OCI-LY1 (cell line): ENCODE results near the gene NRCAM.

Source experiments
- H2AFZ ChIP-seq: fragments of 200-600 bp; sonication (generic), shearing (Covaris generic); 2 replicates; pipeline ENCODE4 v1.6.0; 2014; ENCODE audit warnings: antibody characterized with exemption, mild to moderate bottlenecking, low read length
- H3F3A ChIP-seq: fragments of 200-600 bp; sonication (generic), shearing (Covaris generic); 2 replicates; pipeline ENCODE4 v1.6.0; 2014; ENCODE audit warnings: mild to moderate bottlenecking, antibody characterized with exemption, low read length, moderate library complexity; ENCODE audit not compliant: insufficient read depth
- H3K27ac ChIP-seq: fragments of 200-600 bp; sonication (generic); 2 replicates; pipeline ENCODE4 v1.5.1; 2014; ENCODE audit warnings: low read length, mixed run types, mild to moderate bottlenecking, low read depth; ENCODE audit not compliant: poor library complexity, severe bottlenecking
- H3K27me3 ChIP-seq: fragments of 200-600 bp; sonication (generic); 2 replicates; pipeline ENCODE4 v1.6.0; 2014; ENCODE audit warnings: antibody characterized with exemption, mild to moderate bottlenecking, low read length, moderate library complexity; ENCODE audit not compliant: insufficient read depth
- H3K36me3 ChIP-seq: fragments of 200-600 bp; sonication (generic); 2 replicates; pipeline ENCODE4 v1.6.1; 2014; ENCODE audit warnings: mild to moderate bottlenecking, antibody characterized with exemption, low read length, moderate library complexity, mixed read lengths; ENCODE audit not compliant: insufficient read depth
- H3K4me1 ChIP-seq: fragments of 200-600 bp; sonication (generic); 2 replicates; pipeline ENCODE4 v1.5.1; 2014; ENCODE audit warnings: mild to moderate bottlenecking, low read length, moderate library complexity; ENCODE audit not compliant: insufficient read depth, severe bottlenecking
- H3K4me2 ChIP-seq: fragments of 200-600 bp; sonication (generic), shearing (Covaris generic); 2 replicates; pipeline ENCODE4 v1.6.1; 2014; ENCODE audit warnings: low read length
- H3K4me3 ChIP-seq: fragments of 200-600 bp; sonication (generic); 2 replicates; pipeline ENCODE4 v1.5.1; 2014; ENCODE audit warnings: low read length, low read depth, mild to moderate bottlenecking, mixed read lengths; ENCODE audit not compliant: poor library complexity, severe bottlenecking
- H3K79me2 ChIP-seq: fragments of 200-600 bp; shearing (Covaris generic); 2 replicates; pipeline ENCODE4 v1.6.1; 2016; ENCODE audit warnings: mixed run types, low read length, mixed read lengths; ENCODE audit not compliant: insufficient read depth
- H3K9ac ChIP-seq: fragments of 200-600 bp; sonication (generic), shearing (Covaris generic); 2 replicates; pipeline ENCODE4 v1.6.1; 2014; ENCODE audit warnings: mild to moderate bottlenecking, low read length, mixed read lengths
- H3K9me2 ChIP-seq: fragments of 200-600 bp; sonication (generic), shearing (Covaris generic); 2 replicates; pipeline ENCODE4 v1.6.1; 2014; ENCODE audit warnings: low read depth, mild to moderate bottlenecking, low read length, mixed read lengths
- H3K9me3 ChIP-seq: fragments of 200-600 bp; shearing (Covaris generic); 2 replicates; pipeline ENCODE4 v1.6.1; 2014; ENCODE audit warnings: low read length, mixed read lengths
- H4K20me1 ChIP-seq: fragments of 200-600 bp; sonication (generic), shearing (Covaris generic); 2 replicates; pipeline ENCODE4 v1.6.0; 2016; ENCODE audit warnings: mild to moderate bottlenecking, low read length; ENCODE audit not compliant: insufficient read depth
- CTCF ChIP-seq: fragments of 200-600 bp; sonication (generic), shearing (Covaris generic); IDR thresholded peaks from 2 replicates; pipeline ENCODE4 v1.5.1; 2017; ENCODE audit warnings: mild to moderate bottlenecking, antibody characterized with exemption, low read length, moderate library complexity, mixed read lengths
- EZH2 ChIP-seq: fragments of 200-600 bp; sonication (generic), shearing (Covaris generic); IDR thresholded peaks from 2 replicates; pipeline ENCODE4 v1.8.0; 2017; ENCODE audit warnings: borderline replicate concordance, mixed run types, mild to moderate bottlenecking, antibody characterized with exemption, low read length, moderate library complexity, mixed read lengths

NRCAM gene

GRCh38 chr7:108170251-108170650 lies 286.0 kb downstream of the NRCAM start:
- Histone ChIP-seq H4K20me1 (no peaks in the 10 kb centered on the region), H3K36me3 (no peaks in the 10 kb centered on the region), H3K4me3 (no peak overlapping the region), H3K9me3 (no peaks in the 10 kb centered on the region), H3K27me3 (no peaks in the 10 kb centered on the region), H3K4me1 (no peaks in the 10 kb centered on the region), H3K9me2 (no peaks in the 10 kb centered on the region), H3F3A (no peaks in the 10 kb centered on the region), H3K27ac (no peak overlapping the region), H3K79me2 (no peaks in the 10 kb centered on the region), H3K9ac (no peak overlapping the region), H3K4me2 (no peak overlapping the region), H2AFZ (no peak overlapping the region)
- no peak for TF ChIP-seq CTCF
- TF ChIP-seq EZH2 = no peak

GRCh38 chr7:108167460-108167859 lies 288.8 kb downstream of the NRCAM start:
- H3K9ac ChIP-seq = no peak overlapping the region
- no peak overlapping the region for H3K4me3 ChIP-seq

GRCh38 chr7:108166687-108167086 lies 289.5 kb downstream of the NRCAM start:
- Histone ChIP-seq H2AFZ (no peak overlapping the region), H3K27ac (no peak overlapping the region), H3K9ac (no peak overlapping the region), H3F3A (no peaks in the 10 kb centered on the region), H3K79me2 (no peaks in the 10 kb centered on the region), H3K9me2 (no peaks in the 10 kb centered on the region), H4K20me1 (no peaks in the 10 kb centered on the region), H3K4me3 (no peak overlapping the region), H3K4me2 (no peak overlapping the region), H3K36me3 (no peaks in the 10 kb centered on the region), H3K4me1 (no peaks in the 10 kb centered on the region), H3K9me3 (no peaks in the 10 kb centered on the region), H3K27me3 (no peaks in the 10 kb centered on the region)
- no peak for TF ChIP-seq EZH2
- TF ChIP-seq CTCF = no peak

More at GRCh38 chr7:108167460-108167859, 288.8 kb downstream of the NRCAM start:
- Histone ChIP-seq H2AFZ (no peak overlapping the region), H3K9me2 (no peaks in the 10 kb centered on the region), H3K9me3 (no peaks in the 10 kb centered on the region), H3K79me2 (no peaks in the 10 kb centered on the region), H3K4me2 (no peak overlapping the region), H3F3A (no peaks in the 10 kb centered on the region), H3K4me1 (no peaks in the 10 kb centered on the region), H3K27me3 (no peaks in the 10 kb centered on the region), H3K36me3 (no peaks in the 10 kb centered on the region), H4K20me1 (no peaks in the 10 kb centered on the region), H3K27ac (no peak overlapping the region)
- TF ChIP-seq EZH2 = no peak
- TF ChIP-seq CTCF = no peak
